CD4-positive, alpha-beta T cell treated with Interleukin-1 beta for 1 hour (primary cell): Measurements from ENCODE around the gene FMN1.

Experiments used
- DNase-seq, 2 donors: peaks; one replicate each; pipeline ENCODE4 v3.0.0-alpha.2; 2020 to 2022

The FMN1 gene

GRCh38 chr15:32716216-32716914 is 478.1 kb downstream of the FMN1 start:
- DNase-seq = no peak
